Activated CD4-positive, alpha-beta memory T cell treated with anti-CD3 and anti-CD28 coated beads, Interleukin-2, amount 10 ng/mL, durations not matched to agents 7 days and 5 days (primary cell): Measurements from ENCODE around the gene TEX48. TPM values are rescaled to one million over a fixed set of nuclear protein-coding genes. Genes with fewer than 3 reads are reported as not detected.

Source experiments
- CTCF ChIA-PET: fragments of 350-600 bp; sonication (Branson Sonifier 250); formaldehyde crosslinking; loops from one replicate; lab custom pipeline; 2021; ENCODE audit warnings: antibody characterized with exemption, inconsistent platforms; lab: Charles Lee
- POLR2A ChIA-PET: fragments of 350-600 bp; sonication (Branson Sonifier 250); formaldehyde crosslinking; loops from one replicate; lab custom pipeline; 2021; ENCODE audit warnings: antibody characterized with exemption; lab: Charles Lee
- DNase-seq: peaks from one replicate; pipeline ENCODE4 v3.0.0-alpha.2; 2020
- H3K27ac Mint-ChIP-seq: one replicate; pipeline ENCODE4 v1.8.0; 2021; ENCODE audit warnings: mild to moderate bottlenecking, mixed read lengths
- H3K27me3 Mint-ChIP-seq: one replicate; pipeline ENCODE4 v1.8.0; 2021; ENCODE audit warnings: mixed read lengths
- H3K36me3 Mint-ChIP-seq: one replicate; pipeline ENCODE4 v1.8.0; 2021; ENCODE audit warnings: low read depth, mixed read lengths
- H3K4me1 Mint-ChIP-seq: one replicate; pipeline ENCODE4 v1.8.0; 2021; ENCODE audit warnings: mixed read lengths
- H3K4me3 Mint-ChIP-seq: one replicate; pipeline ENCODE4 v1.8.0; 2021; ENCODE audit warnings: mild to moderate bottlenecking, mixed read lengths
- H3K9me3 Mint-ChIP-seq: one replicate; pipeline ENCODE4 v1.8.0; 2021; ENCODE audit warnings: mixed read lengths
- total RNA-seq, 2 experiments: library from RNA; stranded (reverse); gene quantifications; one replicate each; pipeline ENCODE4 v1.2.3, GENCODE V29; 2021

Gene TEX48
- total RNA-seq, 2 experiments from 2014 or later, result 0.48 to 1.5 TPM

DNA sequence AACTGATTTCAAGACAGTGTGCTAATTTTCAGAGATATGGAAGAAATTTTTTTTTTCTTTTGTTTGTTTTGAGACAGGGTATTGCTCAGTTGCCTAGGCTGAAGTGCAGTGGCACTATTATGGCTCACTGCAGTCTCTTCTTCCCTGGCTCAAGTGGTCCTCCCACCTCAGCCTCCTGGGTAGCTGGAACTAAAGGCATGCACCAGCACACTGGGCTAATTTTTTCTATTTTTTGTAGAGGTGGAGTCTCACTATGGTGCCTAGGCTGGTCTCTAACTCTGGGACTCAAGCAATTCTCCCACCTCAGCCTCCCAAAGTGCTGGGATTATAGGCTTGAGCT is 9.9 kb upstream of the TEX48 start:
- Mint-ChIP-seq H3K4me3 (no peak overlapping the region), H3K36me3 (peaks cover 36% of the 10 kb centered on the region), H3K4me1 (peaks cover 95% of the 10 kb centered on the region), H3K27me3 (peaks cover 31% of the 10 kb centered on the region), H3K27ac (peak overlapping the region; percentile 93), H3K9me3 (peaks cover 11% of the 10 kb centered on the region)
- no peak for DNase-seq
- CTCF ChIA-PET, result interaction anchor here (0.9 to 3.6 kb wide), 10 partner anchors 11 to 217 kb away, joined by 3 to 33 read pairs (median 6); partner anchors contain the start of gene TEX48
- POLR2A ChIA-PET, result interaction anchor here (1.1 to 14.5 kb wide), 14 partner anchors 9 to 321 kb away, joined by 3 to 418 read pairs (median 12); partner anchors contain the start of genes ATP6V1G1, TEX48 and TNFSF8

DNA sequence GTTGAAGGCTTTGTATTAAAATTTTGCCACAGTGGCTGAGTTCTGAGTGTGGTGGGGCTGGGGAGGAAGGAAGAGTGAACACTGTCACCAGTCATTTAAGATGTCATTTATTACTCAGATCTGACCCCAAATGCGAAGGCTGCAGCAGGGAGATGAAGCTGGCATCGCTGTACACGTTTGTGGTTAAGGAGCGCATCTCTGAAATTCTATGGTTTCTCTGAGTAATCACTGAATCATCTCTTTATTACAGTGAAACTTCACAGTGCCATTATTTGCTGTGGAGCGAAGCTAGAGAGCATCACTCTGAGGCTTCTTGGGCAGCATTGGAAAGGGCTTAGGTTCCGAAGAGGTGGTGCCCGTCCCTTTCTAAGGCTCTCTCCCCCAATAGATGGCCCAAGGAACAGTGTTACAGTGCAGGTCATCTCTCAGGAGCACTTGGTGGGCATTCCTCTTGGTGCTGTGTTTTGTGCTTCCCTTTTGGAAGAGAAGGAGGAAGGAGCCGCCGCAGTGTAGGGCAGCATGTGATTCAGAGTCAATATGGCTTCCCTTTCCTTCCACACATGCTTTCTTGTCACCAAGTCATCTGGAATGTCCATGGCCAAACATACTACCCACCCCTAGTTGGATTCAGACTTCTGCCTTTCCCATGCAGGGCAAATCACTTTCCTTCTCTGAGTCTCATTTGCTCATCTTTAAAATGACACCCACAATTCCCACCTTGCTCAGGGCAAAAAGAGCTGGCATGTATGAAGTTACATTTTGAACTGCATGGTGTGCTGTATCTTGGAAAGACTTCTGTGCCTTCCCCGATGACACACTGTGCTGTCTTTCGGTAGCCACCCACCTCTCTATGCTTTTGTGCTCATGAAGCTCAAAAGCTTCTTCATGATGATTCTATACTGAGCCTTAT is 9.3 kb upstream of the TEX48 start:
- H3K27ac Mint-ChIP-seq, result peak overlapping the region; percentile 93
- peaks cover 33% of the 10 kb centered on the region for H3K27me3 Mint-ChIP-seq
- peaks cover 13% of the 10 kb centered on the region for H3K9me3 Mint-ChIP-seq
- H3K36me3 Mint-ChIP-seq, result peaks cover 43% of the 10 kb centered on the region
- H3K4me1 Mint-ChIP-seq, result peaks cover 95% of the 10 kb centered on the region
- ChIA-PET POLR2A (interaction anchor here (1.1 to 14.5 kb wide), 20 partner anchors 8 to 320 kb away, joined by 3 to 418 read pairs (median 6); partner anchors contain the start of genes AKNA, ATP6V1G1, TEX48 and TNFSF8), CTCF (interaction anchor here (0.9 to 3.6 kb wide), 19 partner anchors 8 to 323 kb away, joined by 3 to 33 read pairs (median 5); partner anchors contain the start of gene TEX48)
- DNase-seq, result peak; percentile 87
- peak overlapping the region; percentile 26 for H3K4me3 Mint-ChIP-seq

DNA sequence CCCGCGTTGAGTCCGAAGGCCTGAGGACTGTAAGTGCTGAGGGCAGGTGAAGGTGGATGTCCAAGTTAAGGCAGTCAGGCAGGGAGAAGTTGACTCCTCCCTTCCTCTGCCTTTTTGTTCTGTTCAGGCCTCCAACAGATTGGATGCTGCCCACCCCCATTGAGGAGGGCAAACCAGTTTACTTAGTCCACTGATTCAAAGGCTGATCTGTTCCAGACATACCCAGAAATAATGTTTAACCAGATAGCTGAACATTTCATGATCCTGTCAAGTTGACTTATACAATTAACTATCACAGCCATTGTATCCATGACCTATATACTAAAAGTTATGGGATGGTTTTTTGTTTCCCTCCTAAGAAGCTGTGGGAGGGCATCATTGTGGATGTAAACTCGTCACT is 8.3 kb upstream of the TEX48 start:
- peaks cover 36% of the 10 kb centered on the region for H3K27me3 Mint-ChIP-seq
- peaks cover 49% of the 10 kb centered on the region for H3K36me3 Mint-ChIP-seq
- H3K27ac Mint-ChIP-seq, result peak overlapping the region; percentile 93
- ChIA-PET POLR2A (interaction anchor here (0.8 to 14.5 kb wide), 17 partner anchors 8 to 305 kb away, joined by 3 to 418 read pairs (median 9); partner anchors contain the start of genes AKNA, ATP6V1G1, TEX48 and TNFSF8), CTCF (interaction anchor here (0.9 to 3.6 kb wide), 13 partner anchors 9 to 324 kb away, joined by 3 to 33 read pairs (median 6); partner anchors contain the start of gene TEX48)
- no peak overlapping the region for H3K4me3 Mint-ChIP-seq
- H3K4me1 Mint-ChIP-seq, result peaks cover 97% of the 10 kb centered on the region
- DNase-seq, result peak; percentile 20
- H3K9me3 Mint-ChIP-seq, result peaks cover 19% of the 10 kb centered on the region

DNA sequence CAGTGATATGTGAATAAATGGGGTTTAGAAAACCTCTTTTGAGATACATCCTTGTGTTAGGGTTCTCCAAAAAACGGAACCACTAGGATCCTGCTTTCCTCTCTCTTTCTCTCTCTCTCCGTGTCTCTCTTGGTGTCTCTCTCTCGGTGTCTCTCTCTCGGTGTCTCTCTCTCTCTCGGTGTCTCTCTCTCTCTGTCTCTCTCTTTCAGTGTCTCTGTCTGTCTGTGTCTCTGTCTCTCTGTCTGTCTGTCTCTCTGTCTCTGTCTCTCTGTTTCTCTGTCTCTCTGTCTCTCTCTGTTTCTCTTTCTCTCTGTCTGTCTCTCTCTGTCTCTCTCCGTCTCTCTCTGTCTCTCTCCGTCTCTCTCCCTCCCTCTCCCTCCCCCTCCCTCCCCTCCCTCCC is 7.8 kb upstream of the TEX48 start:
- Mint-ChIP-seq H3K4me1 (peaks cover 93% of the 10 kb centered on the region), H3K27ac (peak overlapping the region; percentile 93), H3K4me3 (no peak overlapping the region), H3K9me3 (peaks cover 19% of the 10 kb centered on the region), H3K27me3 (peaks cover 36% of the 10 kb centered on the region), H3K36me3 (peaks cover 47% of the 10 kb centered on the region)
- DNase-seq, result no peak
- CTCF ChIA-PET, result interaction anchor here (1.0 to 3.6 kb wide), 7 partner anchors 8 to 239 kb away, joined by 3 to 33 read pairs (median 6); partner anchors contain the start of gene TEX48
- POLR2A ChIA-PET, result interaction anchor here (0.8 to 14.5 kb wide), 9 partner anchors 9 to 239 kb away, joined by 3 to 418 read pairs (median 61); partner anchors contain the start of gene TNFSF8

DNA sequence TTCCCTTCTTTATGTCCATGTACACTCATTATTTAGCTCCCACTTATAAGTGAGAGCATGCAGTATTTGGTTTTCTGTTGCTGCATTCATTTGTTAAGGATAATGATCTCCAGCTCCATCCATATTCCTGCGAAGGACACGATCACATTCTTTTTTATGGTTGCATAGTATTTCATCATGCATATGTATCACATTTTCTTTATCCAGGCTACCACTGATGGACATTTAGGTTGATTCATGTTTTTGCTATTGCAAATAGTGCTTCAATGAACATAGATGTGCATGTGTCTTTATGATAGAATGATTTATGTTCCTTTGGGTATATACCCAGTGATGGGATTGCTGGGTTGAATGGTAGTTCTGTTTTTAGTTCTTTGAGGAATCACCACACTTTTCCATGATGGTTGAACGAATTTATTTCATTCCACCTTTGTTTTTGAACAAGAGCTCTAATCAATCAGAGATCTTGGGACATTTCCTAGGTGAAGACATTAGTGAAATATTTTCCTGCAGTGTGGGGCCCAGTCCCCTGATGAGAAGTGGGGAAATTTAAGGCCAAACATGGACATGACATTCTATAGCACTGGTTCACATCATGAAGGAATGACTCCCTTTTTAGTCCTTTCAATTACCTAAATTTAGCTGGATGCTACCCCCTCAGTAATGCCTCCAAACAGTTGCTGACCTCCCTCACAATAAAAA is 7.1 kb upstream of the TEX48 start:
- Mint-ChIP-seq H3K27me3 (peaks cover 29% of the 10 kb centered on the region), H3K4me1 (peaks cover 91% of the 10 kb centered on the region), H3K9me3 (peaks cover 21% of the 10 kb centered on the region), H3K36me3 (peaks cover 46% of the 10 kb centered on the region), H3K4me3 (no peak overlapping the region), H3K27ac (peak overlapping the region; percentile 93)
- CTCF ChIA-PET, result interaction anchor here (0.8 to 3.6 kb wide), 6 partner anchors 8 to 218 kb away, joined by 3 to 23 read pairs (median 4); partner anchors contain the start of gene TEX48
- no peak for DNase-seq
- POLR2A ChIA-PET, result interaction anchor here (3.2 to 14.5 kb wide), 8 partner anchors 9 to 240 kb away, joined by 14 to 418 read pairs (median 62); partner anchors contain the start of gene TNFSF8

DNA sequence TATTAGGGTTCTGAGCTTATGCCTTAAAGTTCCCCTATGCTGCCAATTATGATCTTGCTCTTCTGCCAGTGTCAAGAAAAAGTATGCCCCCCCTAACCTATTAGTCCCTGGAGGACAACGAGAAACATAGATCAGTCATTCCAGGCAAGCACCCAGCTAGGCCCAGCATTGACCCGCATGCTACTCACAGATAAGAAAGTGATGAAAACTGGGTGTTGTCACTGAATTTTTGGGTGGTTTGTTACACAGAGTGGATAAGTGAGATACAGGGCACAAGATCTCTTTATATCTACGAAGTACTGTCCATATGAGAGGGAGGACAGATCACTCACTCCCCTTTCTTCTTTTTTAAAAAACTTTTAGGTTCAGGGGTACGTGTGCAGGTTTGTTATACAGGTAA is 6.4 kb upstream of the TEX48 start:
- no peak overlapping the region for H3K27ac Mint-ChIP-seq
- H3K4me1 Mint-ChIP-seq, result peaks cover 88% of the 10 kb centered on the region
- CTCF ChIA-PET, result interaction anchor here (0.8 to 1.0 kb wide), 2 partner anchors 45 to 52 kb away, joined by 3 read pairs; no protein-coding TSS in a partner anchor
- POLR2A ChIA-PET, result interaction anchor here (4.1 to 14.5 kb wide), 5 partner anchors 9 to 241 kb away, joined by 51 to 418 read pairs (median 61); partner anchors contain the start of gene TNFSF8
- peaks cover 47% of the 10 kb centered on the region for H3K36me3 Mint-ChIP-seq
- peaks cover 22% of the 10 kb centered on the region for H3K9me3 Mint-ChIP-seq
- H3K4me3 Mint-ChIP-seq, result no peak overlapping the region
- H3K27me3 Mint-ChIP-seq, result peaks cover 22% of the 10 kb centered on the region
- no peak for DNase-seq

DNA sequence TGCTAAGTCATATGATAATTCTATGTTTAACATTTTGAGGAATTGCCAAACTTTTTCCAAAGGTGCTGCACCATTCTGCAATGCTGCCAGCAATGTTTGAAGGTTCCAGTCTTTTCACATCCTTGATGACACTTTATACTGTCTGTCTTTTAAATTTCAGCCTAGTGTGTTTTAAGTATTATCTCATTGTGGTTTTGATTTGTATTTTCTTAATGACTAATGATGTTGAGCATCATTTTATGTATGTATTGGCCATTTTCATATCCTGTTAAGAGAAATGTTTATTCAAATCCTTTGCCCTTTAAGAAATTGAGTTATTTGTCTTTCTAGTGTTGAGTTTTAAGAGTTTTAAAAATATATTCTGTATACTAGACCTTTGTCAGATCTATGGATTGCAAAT is 5.0 kb upstream of the TEX48 start:
- H3K4me3 Mint-ChIP-seq, result no peak overlapping the region
- POLR2A ChIA-PET, result interaction anchor here (0.6 to 5.2 kb wide), 2 partner anchors 11 to 83 kb away, joined by 3 to 51 read pairs; no protein-coding TSS in a partner anchor
- peaks cover 49% of the 10 kb centered on the region for H3K36me3 Mint-ChIP-seq
- peaks cover 82% of the 10 kb centered on the region for H3K4me1 Mint-ChIP-seq
- H3K27me3 Mint-ChIP-seq, result peaks cover 15% of the 10 kb centered on the region
- CTCF ChIA-PET, result no interaction called here
- no peak for DNase-seq
- no peak overlapping the region for H3K27ac Mint-ChIP-seq
- H3K9me3 Mint-ChIP-seq, result peaks cover 22% of the 10 kb centered on the region

DNA sequence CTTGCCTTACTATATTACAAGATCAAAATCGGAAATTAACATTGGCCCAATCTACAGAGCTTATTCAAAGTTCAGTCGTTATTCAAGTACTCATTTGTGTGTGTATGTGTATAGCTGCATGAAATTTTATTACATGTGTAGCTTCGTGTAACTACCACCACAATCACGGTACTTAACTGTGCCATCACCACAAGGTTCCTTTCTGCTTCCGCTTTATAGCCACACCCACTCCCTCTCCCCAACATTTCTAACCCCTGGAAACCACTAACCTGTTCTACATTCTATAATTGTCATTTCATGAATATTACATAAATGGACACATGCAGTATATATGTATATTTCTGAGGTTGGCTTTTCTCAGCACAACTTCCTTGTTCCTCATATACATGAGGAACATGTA is 4.0 kb upstream of the TEX48 start:
- ChIA-PET CTCF (interaction anchor here (0.9 to 2.4 kb wide), 8 partner anchors 9 to 243 kb away, joined by 4 to 28 read pairs (median 5); no protein-coding TSS in a partner anchor), POLR2A (interaction anchor here (1.1 to 5.2 kb wide), 10 partner anchors 9 to 320 kb away, joined by 3 to 51 read pairs (median 10); partner anchors contain the start of gene TNFSF8)
- Mint-ChIP-seq H3K4me1 (peaks cover 80% of the 10 kb centered on the region), H3K36me3 (peaks cover 49% of the 10 kb centered on the region), H3K27ac (peak overlapping the region; percentile 58), H3K9me3 (peaks cover 22% of the 10 kb centered on the region), H3K27me3 (peaks cover 15% of the 10 kb centered on the region), H3K4me3 (no peak overlapping the region)
- peak; percentile 37 for DNase-seq

DNA sequence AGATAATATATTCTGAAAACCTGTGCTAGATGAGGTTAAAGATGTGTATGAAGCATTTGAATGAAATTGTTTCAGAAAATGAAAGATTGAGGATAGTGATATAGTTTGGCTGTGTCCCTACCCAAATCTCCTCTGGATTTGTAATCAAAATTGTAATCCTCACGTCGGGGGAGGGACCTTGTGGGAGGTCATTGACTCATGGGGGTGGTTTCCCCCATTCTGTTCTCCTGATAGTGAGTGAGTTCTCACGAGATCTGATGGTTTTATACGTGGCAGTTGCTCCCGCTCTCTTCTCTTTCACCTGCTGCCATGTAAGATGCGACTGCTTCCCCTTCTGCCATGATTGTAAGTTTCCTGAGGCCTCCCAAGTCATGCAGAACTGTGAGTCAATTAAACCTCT is 2.0 kb upstream of the TEX48 start:
- H3K4me1 Mint-ChIP-seq, result peaks cover 68% of the 10 kb centered on the region
- H3K27ac Mint-ChIP-seq, result no peak overlapping the region
- DNase-seq, result no peak
- H3K9me3 Mint-ChIP-seq, result peaks cover 22% of the 10 kb centered on the region
- H3K27me3 Mint-ChIP-seq, result peaks cover 19% of the 10 kb centered on the region
- CTCF ChIA-PET, result interaction anchor here (0.8 to 7.3 kb wide), 7 partner anchors 12 to 331 kb away, joined by 4 to 147 read pairs (median 37); partner anchors contain the start of gene TNFSF8
- POLR2A ChIA-PET, result interaction anchor here (0.8 to 3.6 kb wide), 8 partner anchors 11 to 245 kb away, joined by 3 to 32 read pairs (median 14); partner anchors contain the start of gene TNFSF8
- H3K36me3 Mint-ChIP-seq, result peaks cover 44% of the 10 kb centered on the region
- H3K4me3 Mint-ChIP-seq, result no peak overlapping the region

DNA sequence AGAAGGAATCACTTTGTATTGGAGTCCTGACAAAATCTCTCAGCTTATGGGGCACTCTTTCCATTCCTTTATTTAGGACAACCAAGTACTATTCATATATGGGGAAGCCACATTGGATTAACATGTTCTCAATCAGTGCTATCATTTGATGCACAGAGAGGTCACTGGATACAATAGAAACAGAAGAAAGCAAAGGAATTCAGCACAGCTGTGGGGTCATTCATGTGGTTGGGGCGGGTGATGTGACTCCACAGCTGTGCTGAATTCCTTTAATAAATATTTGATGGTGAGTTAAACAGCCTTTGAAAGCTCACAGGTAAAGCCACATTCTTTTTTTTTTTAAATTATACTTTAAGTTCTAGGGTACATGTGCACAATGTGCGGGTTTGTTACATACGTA is 854 bp upstream of the TEX48 start:
- H3K4me3 Mint-ChIP-seq, result no peak overlapping the region
- no peak overlapping the region for H3K27ac Mint-ChIP-seq
- peaks cover 32% of the 10 kb centered on the region for H3K36me3 Mint-ChIP-seq
- no peak for DNase-seq
- H3K27me3 Mint-ChIP-seq, result peaks cover 13% of the 10 kb centered on the region
- POLR2A ChIA-PET, result interaction anchor here (0.6 to 3.6 kb wide), 10 partner anchors 8 to 332 kb away, joined by 3 to 32 read pairs (median 14); partner anchors contain the start of gene TNFSF8
- H3K9me3 Mint-ChIP-seq, result peaks cover 15% of the 10 kb centered on the region
- CTCF ChIA-PET, result interaction anchor here (0.6 to 7.6 kb wide), 15 partner anchors 8 to 329 kb away, joined by 3 to 173 read pairs (median 17); partner anchors contain the start of gene TNFSF8
- peaks cover 61% of the 10 kb centered on the region for H3K4me1 Mint-ChIP-seq

DNA sequence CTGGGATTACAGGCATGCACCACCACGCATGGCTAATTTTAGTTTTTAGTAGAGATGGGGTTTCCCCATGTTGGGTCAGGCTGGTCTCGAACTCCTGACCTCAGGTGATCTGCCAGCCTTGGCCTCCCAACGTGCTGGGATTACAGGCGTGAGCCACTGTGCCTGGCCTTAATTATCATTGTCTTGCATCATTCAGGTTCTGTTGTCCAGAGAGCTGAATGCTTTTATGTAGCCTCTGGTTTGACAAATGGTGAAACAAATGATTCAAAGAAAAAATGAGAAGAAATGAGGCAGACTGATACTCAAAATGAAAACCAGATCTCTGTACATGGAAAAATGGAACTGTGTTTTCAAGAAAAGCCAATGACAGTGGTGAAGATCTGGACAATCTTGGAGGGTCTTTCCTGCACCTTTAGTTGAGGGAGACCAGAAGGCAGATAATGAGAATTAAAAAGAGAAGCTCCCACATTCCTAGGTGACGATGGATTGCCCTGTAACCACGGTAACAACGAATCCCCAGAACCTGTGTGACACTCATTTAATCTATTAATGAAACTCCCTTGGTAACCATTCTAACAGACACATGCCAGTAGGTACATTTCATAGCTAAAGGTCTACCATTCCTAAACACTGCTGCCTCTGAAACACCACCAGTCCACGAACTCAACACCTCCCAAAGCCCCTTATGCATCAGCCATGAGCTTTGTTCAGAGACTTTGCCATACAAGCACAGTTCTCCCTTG is 1.6 kb downstream of the TEX48 start:
- Mint-ChIP-seq H3K4me1 (peaks cover 45% of the 10 kb centered on the region), H3K27me3 (peaks cover 11% of the 10 kb centered on the region), H3K9me3 (peaks cover 3% of the 10 kb centered on the region), H3K4me3 (no peak overlapping the region), H3K36me3 (peaks cover 13% of the 10 kb centered on the region), H3K27ac (no peak overlapping the region)
- ChIA-PET CTCF (interaction anchor here (0.6 to 7.6 kb wide), 47 partner anchors 9 to 843 kb away, joined by 3 to 173 read pairs (median 6); partner anchors contain the start of gene TNFSF8), POLR2A (interaction anchor here (1.0 to 3.6 kb wide), 13 partner anchors 10 to 335 kb away, joined by 4 to 32 read pairs (median 6); partner anchors contain the start of gene TNFSF8)
- DNase-seq, result no peak
